ENCODE results near the gene CST4.
"Not testable (repeated sequence)": the region's sequence is repeated elsewhere in the genome, so short reads cannot be mapped to it uniquely, and the experiment has no call there.

DNA sequence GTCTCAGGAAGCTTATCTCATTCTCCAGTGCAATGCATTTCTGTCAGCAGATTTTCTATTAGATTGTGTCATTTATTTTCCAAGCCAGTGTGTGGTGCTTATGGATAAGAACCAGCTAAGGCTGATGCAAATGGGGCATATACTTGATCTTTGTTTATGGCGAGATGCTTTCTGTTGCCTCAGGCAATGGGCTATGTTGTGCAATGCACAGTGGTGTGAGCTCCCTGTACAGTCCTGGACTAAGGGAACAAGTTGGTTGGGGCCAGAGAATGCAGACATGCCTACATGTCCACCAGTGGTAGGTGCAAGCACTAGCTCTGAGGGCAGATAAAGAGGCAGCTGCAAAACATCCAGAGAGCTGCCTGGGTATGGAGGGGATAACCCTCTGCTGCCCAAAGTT, 45.6 kb upstream of the CST4 start:
- not testable (repeated sequence) for TF ChIP-seq POLR2AphosphoS5, POLR2A, TAF1, SPI1 (IDR thresholded peaks at IDR 0.05; ENCODE audit: low read depth, low read length)

Data from GM12891 (cell line).